ENCODE results near the gene RPRD1A.

The RPRD1A gene

DNA sequence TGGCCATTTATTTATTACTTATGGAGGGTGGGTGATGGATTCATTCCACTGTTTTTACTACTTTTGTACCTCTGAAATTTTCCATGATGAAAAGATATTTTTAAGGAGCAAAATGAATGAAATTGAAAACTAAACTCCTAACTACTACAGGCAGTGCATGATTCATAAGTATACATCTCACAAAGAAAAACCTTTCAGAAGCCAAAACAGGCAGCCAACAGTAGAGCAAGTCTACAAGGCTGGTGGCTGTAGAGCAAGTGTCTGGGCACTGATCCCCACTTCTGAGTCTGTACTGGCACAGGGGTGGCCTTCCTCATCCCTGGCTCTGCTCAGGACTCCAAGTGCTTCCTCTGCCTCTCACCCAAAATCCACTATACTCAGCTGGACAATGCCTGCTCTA is 103.0 kb downstream of the RPRD1A start:
- no peak for DNase-seq

DNA sequence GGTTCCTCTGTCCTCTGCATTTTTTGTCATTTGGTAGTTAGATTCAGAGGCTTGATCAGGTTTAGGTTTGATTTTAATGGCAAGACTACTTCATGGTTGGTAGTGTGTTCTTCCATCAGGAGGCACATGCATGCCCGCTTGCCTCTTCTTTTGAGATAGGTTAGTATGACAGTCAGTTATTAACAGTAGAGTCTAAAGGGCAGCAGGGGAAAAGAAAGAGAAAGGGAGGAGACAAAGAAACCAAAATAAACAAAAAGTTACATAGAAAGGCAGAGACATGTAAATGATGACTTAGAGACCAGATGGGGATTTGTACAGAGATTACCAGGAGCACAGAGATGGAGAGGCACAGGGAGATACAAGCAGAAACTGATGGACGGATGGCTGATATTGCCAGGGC is 105.0 kb downstream of the RPRD1A start:
- DNase-seq = no peak

DNA sequence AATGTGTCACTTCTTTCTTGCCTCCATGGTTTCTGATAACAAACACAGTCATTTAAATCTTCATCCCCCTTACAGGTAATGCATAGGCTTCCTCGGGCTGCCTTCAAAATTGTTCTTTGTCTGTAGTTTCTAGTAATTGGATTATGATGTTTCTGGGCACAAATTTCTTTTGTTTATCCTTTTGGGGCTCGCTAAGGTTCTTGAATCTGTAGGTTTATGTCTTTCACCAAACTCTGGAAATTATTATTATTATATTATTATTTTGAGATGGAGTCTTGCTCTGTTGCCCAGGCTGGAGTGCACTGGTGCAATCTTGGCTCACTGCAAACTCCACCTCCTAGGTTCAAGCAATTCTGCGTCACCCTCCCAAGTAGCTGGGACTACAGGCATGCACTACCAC is 111.1 kb downstream of the RPRD1A start:
- DNase-seq = no peak

DNA sequence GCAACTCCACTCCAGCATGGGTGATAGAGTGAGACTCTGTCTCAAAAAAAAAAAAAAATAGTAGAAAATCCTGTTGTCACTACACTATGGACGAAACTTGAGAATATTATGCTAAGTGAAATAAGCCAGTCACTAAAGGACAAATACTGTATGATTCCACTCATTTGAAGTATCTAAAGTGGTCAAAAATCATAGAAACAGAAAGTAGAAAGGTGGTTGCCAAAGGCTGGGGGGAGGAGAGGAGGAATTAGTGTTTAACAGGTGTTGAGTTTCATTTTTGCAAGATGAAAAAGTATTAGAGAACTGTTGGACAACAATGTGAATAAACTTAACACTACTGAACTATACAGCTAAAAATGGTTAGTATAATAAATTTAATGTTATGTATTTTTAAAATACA is 113.7 kb downstream of the RPRD1A start:
- no peak for DNase-seq

DNA sequence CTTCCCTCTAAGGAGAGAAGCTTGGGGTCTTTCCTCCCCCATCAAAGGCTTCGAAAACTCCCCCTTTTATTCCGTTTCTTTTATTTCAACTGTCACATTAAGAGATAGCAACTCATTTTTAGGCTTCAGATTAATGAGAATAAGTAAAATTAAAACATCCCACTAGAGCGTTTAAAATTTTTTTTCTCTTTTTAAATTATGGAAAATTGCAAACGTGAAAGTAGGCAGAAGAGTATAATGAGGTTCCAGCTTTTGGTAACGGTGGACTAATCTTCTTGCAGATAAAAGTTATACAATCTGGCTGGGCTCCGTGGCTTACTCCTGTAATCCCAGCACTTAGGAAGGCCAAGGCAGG is 116.8 kb downstream of the RPRD1A start:
- no peak for DNase-seq

DNA sequence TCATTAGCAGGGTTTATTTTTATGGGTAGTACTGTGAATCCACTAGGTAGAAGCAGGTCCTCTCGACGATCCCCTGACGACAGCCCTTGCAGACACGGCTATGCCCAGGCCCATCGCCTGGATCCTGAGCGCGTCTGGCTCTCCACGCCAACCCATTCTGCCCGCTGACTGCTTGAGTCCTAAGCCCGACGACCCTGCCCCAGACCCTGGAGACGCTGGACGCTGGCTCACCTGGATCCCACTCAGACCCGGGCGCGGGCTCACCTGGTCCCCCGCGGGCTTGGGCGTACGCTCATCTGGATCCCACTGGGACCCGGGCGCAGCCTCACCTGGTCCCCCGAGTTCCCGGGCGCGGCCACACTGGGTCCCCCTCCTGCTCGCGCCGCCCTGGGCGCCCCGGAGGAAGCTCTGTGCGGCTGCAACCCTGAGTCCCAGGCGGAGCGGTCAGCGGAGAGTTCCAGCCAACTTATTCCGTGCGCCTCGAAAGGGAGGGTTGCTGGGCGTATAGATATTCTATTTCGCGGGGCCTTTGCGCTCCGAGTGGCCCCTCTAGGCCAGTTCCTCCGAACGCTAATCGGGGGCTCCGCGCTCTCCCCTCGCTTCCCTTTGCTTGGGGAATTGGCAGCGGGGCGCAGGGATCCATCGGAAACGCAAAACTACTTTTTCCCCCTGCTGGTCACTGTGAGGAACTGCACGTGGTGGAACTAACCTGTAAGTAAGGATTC is 117.3 kb downstream of the RPRD1A start:
- DNase-seq = peak; percentile 19 to 37

DNA sequence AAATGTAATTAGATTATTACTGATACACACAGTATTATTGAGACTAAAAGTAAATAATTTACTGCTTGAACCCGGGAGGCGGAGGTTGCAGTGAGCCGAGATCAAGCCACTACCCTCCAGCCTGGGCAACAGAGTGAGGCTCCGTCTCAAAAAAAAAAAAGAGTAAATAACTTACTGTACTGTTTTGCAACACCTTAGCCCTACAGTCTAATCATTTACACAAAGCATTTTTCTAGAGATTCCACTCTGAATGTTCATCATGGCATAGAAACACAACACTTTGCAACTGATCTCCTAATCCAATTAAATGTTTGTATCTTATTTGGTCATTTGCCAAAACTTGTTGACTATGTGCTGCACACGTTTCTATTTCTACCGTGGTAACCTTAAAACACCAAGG is 118.3 kb downstream of the RPRD1A start:
- DNase-seq = no peak

DNA sequence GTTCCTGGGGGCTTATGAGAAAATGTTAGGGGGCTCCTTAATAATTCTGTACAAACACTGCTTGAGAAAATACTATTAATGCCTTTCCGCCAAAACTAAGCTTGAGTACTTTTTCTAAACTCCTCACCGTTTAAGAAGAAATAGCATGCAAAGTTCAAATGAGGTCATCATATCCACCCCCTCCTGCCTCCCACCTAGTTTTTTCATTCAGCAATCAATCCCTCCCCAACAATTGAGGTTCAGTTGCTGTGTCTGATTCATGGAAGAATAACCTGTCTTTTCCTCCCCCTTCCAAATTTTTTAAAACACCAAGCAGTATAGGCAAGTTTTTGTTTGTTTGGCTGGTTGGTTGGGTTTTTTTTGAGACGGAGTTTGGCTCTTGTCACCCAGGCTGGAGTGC is 119.3 kb downstream of the RPRD1A start:
- DNase-seq = no peak

DNA sequence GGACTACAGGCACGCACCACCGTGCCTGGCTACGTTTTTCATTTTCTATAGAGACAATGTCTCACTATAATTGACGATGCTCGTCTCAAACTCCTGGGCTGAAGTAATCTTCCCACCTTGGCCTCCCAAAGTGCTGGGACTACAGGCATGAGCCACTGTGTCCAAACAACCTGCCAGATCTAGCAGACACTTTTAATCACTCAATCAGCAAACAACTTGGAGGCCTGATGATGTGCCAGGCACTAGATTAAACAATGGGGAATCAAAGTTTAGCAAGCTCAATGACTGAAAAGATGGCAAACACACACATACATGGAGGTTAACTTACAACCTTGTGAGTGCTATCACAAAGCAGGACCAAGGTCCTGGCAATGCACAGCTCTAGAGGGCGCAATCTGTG is 124.7 kb downstream of the RPRD1A start:
- no peak for DNase-seq

DNA sequence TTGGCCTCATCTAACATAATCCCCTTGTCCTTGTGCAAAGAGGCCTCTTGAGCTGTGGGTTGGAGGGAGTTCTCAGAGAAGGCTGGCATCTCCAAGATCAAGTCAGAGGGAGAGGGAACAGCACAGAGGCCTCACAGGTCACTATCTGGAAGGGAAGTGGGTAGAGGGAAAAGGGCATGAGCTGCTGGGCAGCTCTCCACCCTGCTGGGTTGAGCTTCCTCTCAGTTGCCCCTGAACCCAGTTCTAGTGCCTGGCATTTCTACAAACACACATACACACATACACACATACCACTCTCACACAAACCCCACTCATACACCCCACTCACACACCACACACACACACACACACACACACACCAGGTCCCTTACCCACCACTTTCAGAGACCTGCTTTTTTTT is 125.2 kb downstream of the RPRD1A start:
- DNase-seq = no peak

DNA sequence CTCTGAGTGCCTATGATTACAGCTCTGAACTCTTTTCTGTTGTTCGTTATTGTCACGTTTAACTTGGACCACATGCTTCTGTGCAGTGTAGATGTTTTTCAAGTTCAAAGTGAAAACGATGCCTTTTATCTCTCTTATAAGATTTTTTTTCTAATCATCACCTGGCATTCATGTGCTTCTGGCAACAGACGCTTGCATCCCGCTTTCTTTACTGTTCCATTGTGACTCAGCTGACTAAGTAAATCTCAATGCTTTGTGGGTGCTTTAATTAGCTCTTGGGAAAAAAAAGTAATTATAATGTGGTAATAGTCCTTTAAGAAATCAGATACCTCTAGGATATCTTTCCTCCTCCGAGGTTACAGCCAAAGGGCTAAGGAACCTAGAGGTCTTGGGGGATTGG is 126.1 kb downstream of the RPRD1A start:
- DNase-seq = no peak
